Stomach (tissue), 4 donors: ENCODE data around the gene DNM3.

ENCODE experiments used
- CTCF ChIP-seq, 7 experiments: fragments of 450-650 bp in 4 of 7; fragments of 200-600 bp in 3 of 7; sonication (generic) in 3 of 7; IDR thresholded peaks; one replicate each; pipeline ENCODE4 v1.5.1; 2016 to 2019; ENCODE audit warnings: antibody characterized with exemption in 7 of 7, control low read depth in 2 of 7, mild to moderate bottlenecking in 1 of 7
- EP300 ChIP-seq: sonication (generic); formaldehyde crosslinking; IDR thresholded peaks from one replicate; pipeline ENCODE4 v1.6.1; 2017; ENCODE audit warnings: antibody characterized with exemption
- POLR2A ChIP-seq, 4 donors: fragments of 450-650 bp; IDR thresholded peaks; one replicate each; pipeline ENCODE4 v1.6.1; 2016; ENCODE audit warnings: antibody characterized with exemption in 4 of 4, control low read depth in 2 of 4, mild to moderate bottlenecking in 1 of 4, moderate library complexity in 1 of 4
- POLR2AphosphoS5 ChIP-seq, 3 donors: sonication (generic); formaldehyde crosslinking; IDR thresholded peaks; one replicate each; pipeline ENCODE4 v1.6.1; 2016; ENCODE audit warnings: antibody characterized with exemption in 3 of 3

GRCh38 chr1:172203135-172203823 is 362.0 kb downstream of the DNM3 start:
- TF ChIP-seq CTCF (IDR thresholded peaks at IDR 0.05) (no peak), EP300 (no peak), POLR2A (IDR thresholded peaks at IDR 0.05) (no peak), POLR2AphosphoS5 (IDR thresholded peaks at IDR 0.05) (no peak)
